Measurements from ENCODE around the gene EIF4G3. TPM values are rescaled to one million over a fixed set of nuclear protein-coding genes. Genes with fewer than 3 reads are reported as not detected.
A peak's percentile ranks its signal among the peaks of the same experiment; 100 is the strongest.

Gene EIF4G3
- total and polyA plus RNA-seq, 10 of the 15 experiments (the other 5 are each of a cell fraction or from before 2014, with no cell fraction given): 7.4 to 45.1 (median 29.1) TPM

DNA sequence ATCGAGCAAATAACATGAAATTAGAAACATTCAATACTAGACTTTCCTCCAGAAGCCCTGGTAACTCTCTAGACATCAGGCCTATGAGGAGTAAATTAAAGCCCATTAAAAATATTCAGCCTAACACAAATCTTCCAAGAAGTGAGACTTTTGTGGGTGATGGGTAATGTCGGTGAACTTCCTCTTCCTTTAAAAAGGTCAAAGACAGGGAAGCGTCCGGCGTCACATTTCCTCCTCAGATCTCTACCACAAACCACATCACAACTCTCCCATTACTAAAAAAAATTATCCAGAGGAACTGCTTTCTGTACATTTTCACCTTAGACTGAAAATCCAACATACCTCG is 1.4 kb downstream of the EIF4G3 start (continued):
- TF ChIP-seq, protein P1, sequence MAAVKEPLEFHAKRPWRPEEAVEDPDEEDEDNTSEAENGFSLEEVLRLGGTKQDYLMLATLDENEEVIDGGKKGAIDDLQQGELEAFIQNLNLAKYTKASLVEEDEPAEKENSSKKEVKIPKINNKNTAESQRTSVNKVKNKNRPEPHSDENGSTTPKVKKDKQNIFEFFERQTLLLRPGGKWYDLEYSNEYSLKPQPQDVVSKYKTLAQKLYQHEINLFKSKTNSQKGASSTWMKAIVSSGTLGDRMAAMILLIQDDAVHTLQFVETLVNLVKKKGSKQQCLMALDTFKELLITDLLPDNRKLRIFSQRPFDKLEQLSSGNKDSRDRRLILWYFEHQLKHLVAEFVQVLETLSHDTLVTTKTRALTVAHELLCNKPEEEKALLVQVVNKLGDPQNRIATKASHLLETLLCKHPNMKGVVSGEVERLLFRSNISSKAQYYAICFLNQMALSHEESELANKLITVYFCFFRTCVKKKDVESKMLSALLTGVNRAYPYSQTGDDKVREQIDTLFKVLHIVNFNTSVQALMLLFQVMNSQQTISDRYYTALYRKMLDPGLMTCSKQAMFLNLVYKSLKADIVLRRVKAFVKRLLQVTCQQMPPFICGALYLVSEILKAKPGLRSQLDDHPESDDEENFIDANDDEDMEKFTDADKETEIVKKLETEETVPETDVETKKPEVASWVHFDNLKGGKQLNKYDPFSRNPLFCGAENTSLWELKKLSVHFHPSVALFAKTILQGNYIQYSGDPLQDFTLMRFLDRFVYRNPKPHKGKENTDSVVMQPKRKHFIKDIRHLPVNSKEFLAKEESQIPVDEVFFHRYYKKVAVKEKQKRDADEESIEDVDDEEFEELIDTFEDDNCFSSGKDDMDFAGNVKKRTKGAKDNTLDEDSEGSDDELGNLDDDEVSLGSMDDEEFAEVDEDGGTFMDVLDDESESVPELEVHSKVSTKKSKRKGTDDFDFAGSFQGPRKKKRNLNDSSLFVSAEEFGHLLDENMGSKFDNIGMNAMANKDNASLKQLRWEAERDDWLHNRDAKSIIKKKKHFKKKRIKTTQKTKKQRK (IDR thresholded peaks at IDR 0.05; ENCODE audit: low read depth, low read length): no peak
- TF ChIP-seq TBL1XR1 (IDR thresholded peaks at IDR 0.05; ENCODE audit: low read depth, low read length) (0 out of 2 replicates have a peak, but pooled peaks have one; percentile 36), NR2F1 (conservative IDR thresholded peaks at IDR 0.05) (peak; percentile 65), CREB1 (IDR thresholded peaks at IDR 0.05; ENCODE audit: low read depth) (0 out of 2 replicates have a peak, but pooled peaks have one; percentile 35), CBFB (IDR thresholded peaks at IDR 0.05; ENCODE audit: low read depth) (peak; percentile 52; the same call in 1 of the 2 replicates), RUNX3 (IDR thresholded peaks at IDR 0.05; ENCODE audit: low read length) (peak; percentile 85), MTA2 (IDR thresholded peaks at IDR 0.05; ENCODE audit: low read depth) (peak; percentile 43; the same call in 1 of the 2 replicates), ASH2L (IDR thresholded peaks at IDR 0.05; ENCODE audit: borderline replicate concordance, low read depth) (no peak), ZNF384 (IDR thresholded peaks at IDR 0.05; ENCODE audit: borderline replicate concordance, low read depth, low read length) (0 out of 2 replicates have a peak, but pooled peaks have one; percentile 22), SPI1 (IDR thresholded peaks at IDR 0.05; ENCODE audit: borderline replicate concordance, insufficient read depth, low read depth, low read length) (peak; percentile 34; the same call in 1 of the 2 replicates), CHD2 (IDR thresholded peaks at IDR 0.05; ENCODE audit: borderline replicate concordance, low read depth, low read length) (no peak), GABPA (IDR thresholded peaks at IDR 0.05; ENCODE audit: low read depth) (no peak)
- TF ChIP-seq, protein P2, sequence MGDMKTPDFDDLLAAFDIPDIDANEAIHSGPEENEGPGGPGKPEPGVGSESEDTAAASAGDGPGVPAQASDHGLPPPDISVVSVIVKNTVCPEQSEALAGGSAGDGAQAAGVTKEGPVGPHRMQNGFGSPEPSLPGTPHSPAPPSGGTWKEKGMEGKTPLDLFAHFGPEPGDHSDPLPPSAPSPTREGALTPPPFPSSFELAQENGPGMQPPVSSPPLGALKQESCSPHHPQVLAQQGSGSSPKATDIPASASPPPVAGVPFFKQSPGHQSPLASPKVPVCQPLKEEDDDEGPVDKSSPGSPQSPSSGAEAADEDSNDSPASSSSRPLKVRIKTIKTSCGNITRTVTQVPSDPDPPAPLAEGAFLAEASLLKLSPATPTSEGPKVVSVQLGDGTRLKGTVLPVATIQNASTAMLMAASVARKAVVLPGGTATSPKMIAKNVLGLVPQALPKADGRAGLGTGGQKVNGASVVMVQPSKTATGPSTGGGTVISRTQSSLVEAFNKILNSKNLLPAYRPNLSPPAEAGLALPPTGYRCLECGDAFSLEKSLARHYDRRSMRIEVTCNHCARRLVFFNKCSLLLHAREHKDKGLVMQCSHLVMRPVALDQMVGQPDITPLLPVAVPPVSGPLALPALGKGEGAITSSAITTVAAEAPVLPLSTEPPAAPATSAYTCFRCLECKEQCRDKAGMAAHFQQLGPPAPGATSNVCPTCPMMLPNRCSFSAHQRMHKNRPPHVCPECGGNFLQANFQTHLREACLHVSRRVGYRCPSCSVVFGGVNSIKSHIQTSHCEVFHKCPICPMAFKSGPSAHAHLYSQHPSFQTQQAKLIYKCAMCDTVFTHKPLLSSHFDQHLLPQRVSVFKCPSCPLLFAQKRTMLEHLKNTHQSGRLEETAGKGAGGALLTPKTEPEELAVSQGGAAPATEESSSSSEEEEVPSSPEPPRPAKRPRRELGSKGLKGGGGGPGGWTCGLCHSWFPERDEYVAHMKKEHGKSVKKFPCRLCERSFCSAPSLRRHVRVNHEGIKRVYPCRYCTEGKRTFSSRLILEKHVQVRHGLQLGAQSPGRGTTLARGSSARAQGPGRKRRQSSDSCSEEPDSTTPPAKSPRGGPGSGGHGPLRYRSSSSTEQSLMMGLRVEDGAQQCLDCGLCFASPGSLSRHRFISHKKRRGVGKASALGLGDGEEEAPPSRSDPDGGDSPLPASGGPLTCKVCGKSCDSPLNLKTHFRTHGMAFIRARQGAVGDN (IDR thresholded peaks at IDR 0.05): 0 out of 2 replicates have a peak, but pooled peaks have one; percentile 25
- TF ChIP-seq, protein P3, sequence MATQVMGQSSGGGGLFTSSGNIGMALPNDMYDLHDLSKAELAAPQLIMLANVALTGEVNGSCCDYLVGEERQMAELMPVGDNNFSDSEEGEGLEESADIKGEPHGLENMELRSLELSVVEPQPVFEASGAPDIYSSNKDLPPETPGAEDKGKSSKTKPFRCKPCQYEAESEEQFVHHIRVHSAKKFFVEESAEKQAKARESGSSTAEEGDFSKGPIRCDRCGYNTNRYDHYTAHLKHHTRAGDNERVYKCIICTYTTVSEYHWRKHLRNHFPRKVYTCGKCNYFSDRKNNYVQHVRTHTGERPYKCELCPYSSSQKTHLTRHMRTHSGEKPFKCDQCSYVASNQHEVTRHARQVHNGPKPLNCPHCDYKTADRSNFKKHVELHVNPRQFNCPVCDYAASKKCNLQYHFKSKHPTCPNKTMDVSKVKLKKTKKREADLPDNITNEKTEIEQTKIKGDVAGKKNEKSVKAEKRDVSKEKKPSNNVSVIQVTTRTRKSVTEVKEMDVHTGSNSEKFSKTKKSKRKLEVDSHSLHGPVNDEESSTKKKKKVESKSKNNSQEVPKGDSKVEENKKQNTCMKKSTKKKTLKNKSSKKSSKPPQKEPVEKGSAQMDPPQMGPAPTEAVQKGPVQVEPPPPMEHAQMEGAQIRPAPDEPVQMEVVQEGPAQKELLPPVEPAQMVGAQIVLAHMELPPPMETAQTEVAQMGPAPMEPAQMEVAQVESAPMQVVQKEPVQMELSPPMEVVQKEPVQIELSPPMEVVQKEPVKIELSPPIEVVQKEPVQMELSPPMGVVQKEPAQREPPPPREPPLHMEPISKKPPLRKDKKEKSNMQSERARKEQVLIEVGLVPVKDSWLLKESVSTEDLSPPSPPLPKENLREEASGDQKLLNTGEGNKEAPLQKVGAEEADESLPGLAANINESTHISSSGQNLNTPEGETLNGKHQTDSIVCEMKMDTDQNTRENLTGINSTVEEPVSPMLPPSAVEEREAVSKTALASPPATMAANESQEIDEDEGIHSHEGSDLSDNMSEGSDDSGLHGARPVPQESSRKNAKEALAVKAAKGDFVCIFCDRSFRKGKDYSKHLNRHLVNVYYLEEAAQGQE (IDR thresholded peaks at IDR 0.05; ENCODE audit: low read depth, low read length): no peak

All from GM12878 (cell line).